Adrenal gland (tissue), 5 donors: Measurements from ENCODE around the gene SATB1.

Experiments used
- POLR2A ChIP-seq, 2 donors: fragments of 450-650 bp; IDR thresholded peaks; one replicate each; pipeline ENCODE4 v1.6.1; 2017; ENCODE audit warnings: antibody characterized with exemption in 2 of 2, mild to moderate bottlenecking in 2 of 2, moderate library complexity in 1 of 2
- TF ChIP-seq, protein P1 (sequence below), 6 experiments: fragments of 450-650 bp in 4 of 6; fragments of 200-600 bp in 2 of 6; sonication (generic) in 1 of 6; IDR thresholded peaks; 1 replicate in 5 of 6; 2 replicates in 1 of 6; pipeline versions ENCODE4 v1.5.1 to v1.8.0; 2016 to 2021; ENCODE audit warnings: antibody characterized with exemption in 6 of 6, mild to moderate bottlenecking in 2 of 6, moderate library complexity in 1 of 6
- donor health status: DM: no; HTN: no; CAD: no.

DNA sequence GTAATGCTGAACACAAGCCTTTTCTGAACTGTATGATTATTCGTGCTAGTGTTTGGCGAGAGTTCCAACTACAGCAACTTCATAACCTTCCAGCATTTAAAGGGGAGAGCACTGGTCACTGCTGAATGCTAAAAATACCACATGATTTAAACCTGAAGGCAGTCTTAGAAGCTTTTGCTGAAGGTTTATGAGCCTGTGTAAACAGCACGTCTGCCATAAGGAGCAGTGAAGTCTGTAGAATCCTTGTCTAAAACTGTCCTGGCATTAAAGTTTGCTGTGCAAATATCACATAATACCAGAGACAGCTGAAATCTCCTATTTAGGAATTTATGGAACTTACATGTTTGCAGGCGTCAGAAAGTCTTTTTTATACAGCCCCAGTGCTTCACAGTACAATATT, 5.9 kb downstream of the SATB1 start:
- TF ChIP-seq, protein P1, sequence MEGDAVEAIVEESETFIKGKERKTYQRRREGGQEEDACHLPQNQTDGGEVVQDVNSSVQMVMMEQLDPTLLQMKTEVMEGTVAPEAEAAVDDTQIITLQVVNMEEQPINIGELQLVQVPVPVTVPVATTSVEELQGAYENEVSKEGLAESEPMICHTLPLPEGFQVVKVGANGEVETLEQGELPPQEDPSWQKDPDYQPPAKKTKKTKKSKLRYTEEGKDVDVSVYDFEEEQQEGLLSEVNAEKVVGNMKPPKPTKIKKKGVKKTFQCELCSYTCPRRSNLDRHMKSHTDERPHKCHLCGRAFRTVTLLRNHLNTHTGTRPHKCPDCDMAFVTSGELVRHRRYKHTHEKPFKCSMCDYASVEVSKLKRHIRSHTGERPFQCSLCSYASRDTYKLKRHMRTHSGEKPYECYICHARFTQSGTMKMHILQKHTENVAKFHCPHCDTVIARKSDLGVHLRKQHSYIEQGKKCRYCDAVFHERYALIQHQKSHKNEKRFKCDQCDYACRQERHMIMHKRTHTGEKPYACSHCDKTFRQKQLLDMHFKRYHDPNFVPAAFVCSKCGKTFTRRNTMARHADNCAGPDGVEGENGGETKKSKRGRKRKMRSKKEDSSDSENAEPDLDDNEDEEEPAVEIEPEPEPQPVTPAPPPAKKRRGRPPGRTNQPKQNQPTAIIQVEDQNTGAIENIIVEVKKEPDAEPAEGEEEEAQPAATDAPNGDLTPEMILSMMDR (IDR thresholded peaks at IDR 0.05): no peak
- no peak for TF ChIP-seq POLR2A (IDR thresholded peaks at IDR 0.05)
